Calu3 (cell line): ENCODE data around the gene RPL26. TPM values are rescaled to one million over a fixed set of nuclear protein-coding genes. Genes with fewer than 3 reads are reported as not detected.
A peak's percentile ranks its signal among the peaks of the same experiment; 100 is the strongest.

ENCODE experiments used
- BruUV-seq: library from RNA; stranded (reverse); fragments of 400-500 nt; replicated peaks from 2 replicates; lab custom pipeline; 2021; lab: Mats Ljungman, UMichigan
- CTCF ChIA-PET: fragments of 300-600 bp; sonication (Branson Sonifier 250); formaldehyde crosslinking; loops from one replicate; lab custom pipeline; 2022; ENCODE audit warnings: antibody characterized with exemption; lab: Charles Lee
- DNase-seq: peaks from one replicate; pipeline ENCODE4 v3.0.0; 2022
- H3K27ac Mint-ChIP-seq: one replicate; pipeline ENCODE4 v1.8.0; 2022; ENCODE audit warnings: mixed read lengths; ENCODE audit not compliant: unreplicated experiment
- H3K27me3 Mint-ChIP-seq: one replicate; pipeline ENCODE4 v1.8.0; 2022; ENCODE audit warnings: mixed read lengths; ENCODE audit not compliant: unreplicated experiment
- H3K36me3 Mint-ChIP-seq: one replicate; pipeline ENCODE4 v1.8.0; 2022; ENCODE audit warnings: mild to moderate bottlenecking, moderate library complexity, mixed read lengths; ENCODE audit not compliant: insufficient read depth, unreplicated experiment
- H3K4me1 Mint-ChIP-seq: one replicate; pipeline ENCODE4 v1.8.0; 2022; ENCODE audit warnings: mild to moderate bottlenecking, low read depth, mixed read lengths; ENCODE audit not compliant: unreplicated experiment
- H3K4me3 Mint-ChIP-seq: one replicate; pipeline ENCODE4 v1.8.0; 2022; ENCODE audit warnings: mild to moderate bottlenecking, low read depth, moderate library complexity, mixed read lengths; ENCODE audit not compliant: unreplicated experiment
- H3K9me3 Mint-ChIP-seq: one replicate; pipeline ENCODE4 v1.8.0; 2022; ENCODE audit warnings: low read depth, mixed read lengths; ENCODE audit not compliant: unreplicated experiment
- CTCF ChIP-seq: fragments of 200-600 bp; IDR thresholded peaks from one replicate; pipeline ENCODE4 v1.8.0; 2022; ENCODE audit warnings: antibody characterized with exemption; ENCODE audit not compliant: unreplicated experiment
- intact Hi-C: fragments of 100-400 bp; cut with micrococcal nuclease; formaldehyde crosslinking; loops from one replicate; pipeline ENCODE4 v1.10.0; 2022; ENCODE audit not compliant: unreplicated experiment
- total RNA-seq: library from RNA; stranded (reverse); gene quantifications from 2 replicates; pipeline ENCODE4 v1.2.3, GENCODE V29; 2022

The RPL26 gene
- total RNA-seq, 1 experiment from 2014 or later, result 842 TPM

GRCh38 chr17:8410883-8411238, 27.9 kb upstream of the RPL26 start:
- Mint-ChIP-seq H3K36me3 (peaks cover 5% of the 10 kb centered on the region), H3K27me3 (no peaks in the 10 kb centered on the region), H3K9me3 (no peaks in the 10 kb centered on the region), H3K4me1 (peaks cover 8% of the 10 kb centered on the region), H3K27ac (no peak overlapping the region), H3K4me3 (no peak overlapping the region)
- no peak for TF ChIP-seq CTCF
- intact Hi-C loops, result no loop called here
- CTCF ChIA-PET, result interaction anchor here (1.0 to 3.2 kb wide), 5 partner anchors 9 to 375 kb away, joined by 3 to 14 read pairs (median 4); no protein-coding TSS in a partner anchor
- no peak for DNase-seq
- BruUV-seq, result no TSS peak

DNA sequence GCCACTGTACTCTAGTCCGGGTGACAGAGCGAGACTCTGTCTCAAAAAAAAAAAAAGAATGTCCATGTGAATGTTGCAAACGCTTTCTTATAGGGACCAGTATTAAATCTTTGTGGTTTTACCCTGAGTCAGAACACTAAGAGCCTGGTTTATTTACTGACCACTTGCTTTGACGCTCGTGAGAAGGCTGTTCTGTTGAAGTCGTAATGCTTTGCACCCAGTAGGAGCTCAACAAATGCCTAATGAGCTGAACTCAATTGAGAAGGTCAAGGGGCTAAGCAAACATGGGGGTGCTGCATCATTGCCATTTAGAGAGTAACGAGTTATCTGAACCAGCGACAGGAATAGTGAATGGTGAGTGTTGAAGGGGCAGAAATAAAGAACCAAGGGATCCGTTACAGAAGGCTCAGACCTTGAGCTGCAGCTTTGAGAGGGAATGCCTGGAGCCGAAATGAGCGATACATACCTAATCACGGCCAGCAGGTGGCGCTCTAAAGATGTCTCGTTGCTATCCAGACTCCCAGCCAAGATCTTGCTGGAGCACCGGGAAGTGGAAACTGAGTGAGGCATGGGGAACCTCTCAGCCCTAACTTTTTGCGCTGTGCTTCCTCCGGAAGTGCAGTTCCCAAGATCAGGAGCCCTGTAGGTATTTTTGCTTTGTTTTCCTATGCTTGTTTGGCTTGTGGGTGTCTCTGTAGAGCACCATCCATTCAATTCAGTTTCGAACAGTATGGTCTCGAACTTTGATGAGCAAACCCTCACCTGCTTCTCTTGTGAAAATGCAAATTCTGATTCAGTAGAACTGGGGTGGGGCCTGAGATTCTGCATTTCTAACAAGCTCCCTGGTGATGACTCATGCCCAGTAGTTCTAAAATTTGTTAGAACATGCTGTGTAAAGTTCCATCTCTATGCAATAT, 27.2 kb upstream of the RPL26 start:
- DNase-seq, result peak; percentile 83
- no peaks in the 10 kb centered on the region for H3K27me3 Mint-ChIP-seq
- peak; percentile 53 for TF ChIP-seq CTCF
- no TSS peak for BruUV-seq
- peaks cover 8% of the 10 kb centered on the region for H3K4me1 Mint-ChIP-seq
- peaks cover 5% of the 10 kb centered on the region for H3K36me3 Mint-ChIP-seq
- intact Hi-C loops, result no loop called here
- CTCF ChIA-PET, result interaction anchor here (0.7 to 3.2 kb wide), 7 partner anchors 10 to 885 kb away, joined by 3 to 14 read pairs (median 4); no protein-coding TSS in a partner anchor
- no peak overlapping the region for H3K4me3 Mint-ChIP-seq
- no peak overlapping the region for H3K27ac Mint-ChIP-seq
- no peaks in the 10 kb centered on the region for H3K9me3 Mint-ChIP-seq

GRCh38 chr17:8408371-8408770, 25.4 kb upstream of the RPL26 start:
- Mint-ChIP-seq H3K36me3 (peaks cover 5% of the 10 kb centered on the region), H3K4me3 (peak overlapping the region; percentile 67), H3K27me3 (no peaks in the 10 kb centered on the region), H3K27ac (peak overlapping the region; percentile 97), H3K9me3 (no peaks in the 10 kb centered on the region), H3K4me1 (peaks cover 8% of the 10 kb centered on the region)
- CTCF ChIA-PET, result interaction anchor here (3.2 kb wide), 1 partner anchor 25 kb away, joined by 14 read pairs; no protein-coding TSS in a partner anchor
- TF ChIP-seq CTCF, result no peak
- peak; percentile 75 for DNase-seq
- BruUV-seq, result no TSS peak
- intact Hi-C loops, result no loop called here

- no peak for TF ChIP-seq CTCF
- no TSS peak for BruUV-seq
- Mint-ChIP-seq H3K27me3 (peaks cover 8% of the 10 kb centered on the region), H3K4me1 (peaks cover 8% of the 10 kb centered on the region), H3K36me3 (peaks cover 5% of the 10 kb centered on the region), H3K27ac (no peak overlapping the region), H3K4me3 (no peak overlapping the region), H3K9me3 (no peaks in the 10 kb centered on the region)
- intact Hi-C loops, result no loop called here
- no peak for DNase-seq
- CTCF ChIA-PET, result no interaction called here
These were observed 23.2 kb upstream of the RPL26 start for GRCh38 chr17:8406174-8406573.
